ENCODE results near the gene DCTN5. TPM values are rescaled to one million over a fixed set of nuclear protein-coding genes. Genes with fewer than 3 reads are reported as not detected.
"Not testable (repeated sequence)": the region's sequence is repeated elsewhere in the genome, so short reads cannot be mapped to it uniquely, and the experiment has no call there.

DCTN5 gene
- total RNA-seq, 4 donors from 2014 or later = 38.3 to 75.8 (median 49.2) TPM

DNA sequence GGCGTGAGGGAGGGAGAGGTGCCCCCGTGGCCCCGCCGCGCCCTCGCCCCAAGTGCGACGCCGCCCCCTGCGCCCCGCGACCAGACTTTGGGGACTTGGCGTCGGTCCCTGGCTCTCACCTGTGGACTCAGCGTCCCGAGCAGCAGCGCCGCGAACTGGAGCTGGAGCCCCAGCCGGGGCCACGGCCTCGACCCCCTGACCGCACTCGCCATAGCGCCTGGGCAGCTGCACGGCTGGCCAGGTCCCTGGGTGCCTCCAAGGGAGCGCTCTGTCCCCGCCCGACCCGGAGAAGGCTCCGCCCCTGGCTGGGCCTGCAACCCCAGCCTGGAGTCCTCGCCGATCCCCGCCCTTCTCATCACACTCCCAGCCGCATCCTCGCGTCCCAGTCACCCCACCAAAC, 71.7 kb downstream of the DCTN5 start, which contains the start of gene ERN2:
Gene ERN2 (minus strand): TSS at position 247 of the 400 bp plus-strand sequence. CDS start 35 bp downstream, at position 212.
- intact Hi-C loops (cut with DNase I) = no loop called here
- Histone ChIP-seq H3K4me1 (peaks cover 0 to 15% (median 0%) of the 10 kb centered on the region in 3 donors), H3K27ac (no peak within 1 kb of the TSS), H3K36me3 (no peaks in the 10 kb centered on the region), H3K4me3 (peak within 1 kb of the TSS in 2 of 4 donors; percentile 7 to 47), H3K27me3 (peaks cover 0 to 66% (median 4%) of the 10 kb centered on the region in 4 donors), H3K9me3 (peaks cover 0 to 16% (median 8%) of the 10 kb centered on the region in 3 donors)
- WGBS, 2 donors = no CpG with 5 or more reads among the region's 37 CpGs
- TF ChIP-seq POLR2A (IDR thresholded peaks at IDR 0.05) = no peak
- TF ChIP-seq, protein P1, sequence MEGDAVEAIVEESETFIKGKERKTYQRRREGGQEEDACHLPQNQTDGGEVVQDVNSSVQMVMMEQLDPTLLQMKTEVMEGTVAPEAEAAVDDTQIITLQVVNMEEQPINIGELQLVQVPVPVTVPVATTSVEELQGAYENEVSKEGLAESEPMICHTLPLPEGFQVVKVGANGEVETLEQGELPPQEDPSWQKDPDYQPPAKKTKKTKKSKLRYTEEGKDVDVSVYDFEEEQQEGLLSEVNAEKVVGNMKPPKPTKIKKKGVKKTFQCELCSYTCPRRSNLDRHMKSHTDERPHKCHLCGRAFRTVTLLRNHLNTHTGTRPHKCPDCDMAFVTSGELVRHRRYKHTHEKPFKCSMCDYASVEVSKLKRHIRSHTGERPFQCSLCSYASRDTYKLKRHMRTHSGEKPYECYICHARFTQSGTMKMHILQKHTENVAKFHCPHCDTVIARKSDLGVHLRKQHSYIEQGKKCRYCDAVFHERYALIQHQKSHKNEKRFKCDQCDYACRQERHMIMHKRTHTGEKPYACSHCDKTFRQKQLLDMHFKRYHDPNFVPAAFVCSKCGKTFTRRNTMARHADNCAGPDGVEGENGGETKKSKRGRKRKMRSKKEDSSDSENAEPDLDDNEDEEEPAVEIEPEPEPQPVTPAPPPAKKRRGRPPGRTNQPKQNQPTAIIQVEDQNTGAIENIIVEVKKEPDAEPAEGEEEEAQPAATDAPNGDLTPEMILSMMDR (IDR thresholded peaks at IDR 0.05) = no peak
- no peak for DNase-seq

DNA sequence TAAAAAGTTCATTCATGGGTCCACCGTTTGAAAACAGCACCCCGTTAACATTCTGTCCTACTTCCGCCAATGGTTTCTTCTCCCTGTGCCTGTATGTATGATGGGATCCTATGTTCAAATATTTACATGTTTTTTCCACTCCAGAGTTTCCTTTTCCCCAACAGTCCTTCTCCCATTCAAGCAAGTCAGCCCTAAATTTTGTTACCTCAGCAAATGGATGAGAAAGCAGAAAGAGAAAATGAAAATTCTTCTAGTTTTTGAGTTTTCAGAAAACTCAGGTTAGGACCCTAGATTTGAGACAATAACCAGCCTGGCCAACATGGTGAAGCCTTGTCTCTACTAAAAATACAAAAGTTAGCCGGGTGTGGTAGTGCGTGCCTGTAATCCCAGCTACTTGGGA, 75.2 kb downstream of the DCTN5 start:
- 71 to 74% methylated on average over 5 of the region's 5 CpGs for WGBS, 2 donors
- no peak overlapping the region for H3K27ac ChIP-seq
- peaks cover 0 to 15% (median 0%) of the 10 kb centered on the region in 3 donors for H3K4me1 ChIP-seq
- H3K27me3 ChIP-seq = peaks cover 0 to 66% (median 4%) of the 10 kb centered on the region in 4 donors
- TF ChIP-seq, protein P1 (IDR thresholded peaks at IDR 0.05) = no peak
- TF ChIP-seq POLR2A (IDR thresholded peaks at IDR 0.05) = no peak
- H3K4me3 ChIP-seq = no peak overlapping the region
- no peaks in the 10 kb centered on the region for H3K36me3 ChIP-seq
- intact Hi-C loops (cut with DNase I) = no loop called here
- H3K9me3 ChIP-seq = no peaks in the 10 kb centered on the region
- DNase-seq = no peak

DNA sequence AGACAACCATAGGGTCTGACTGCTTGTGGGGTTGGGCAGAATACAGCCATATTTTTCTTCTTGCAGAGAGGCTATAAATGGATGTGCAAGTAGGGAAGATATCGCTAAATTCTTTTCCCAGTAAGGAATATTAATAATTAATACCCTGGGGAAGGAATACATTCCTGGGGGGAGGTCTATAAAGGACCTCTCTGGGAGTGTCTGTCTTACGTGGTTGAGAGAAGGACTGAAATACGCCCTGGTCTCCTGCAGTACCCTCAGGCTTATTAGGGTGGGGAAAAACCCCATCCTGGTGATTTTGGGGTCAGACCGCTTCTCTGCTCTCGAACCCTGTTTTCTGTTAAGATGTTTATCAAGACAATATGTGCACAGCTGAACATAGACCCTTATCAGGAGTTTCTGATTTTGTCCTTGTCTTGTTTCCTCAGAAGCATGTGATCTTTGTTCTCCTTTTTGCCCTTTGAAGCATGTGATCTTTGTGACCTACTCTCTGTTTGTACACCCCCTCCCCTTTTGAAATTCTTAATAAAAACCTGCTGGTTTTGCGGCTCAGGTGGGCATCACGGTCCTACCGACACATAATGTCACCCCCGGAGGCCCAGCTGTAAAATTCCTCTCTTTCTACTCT, 81.5 kb downstream of the DCTN5 start:
- DNase-seq; intact Hi-C loops (cut with DNase I): not testable (repeated sequence)
- WGBS, 2 donors = 49 to 63% methylated on average over 9 of the region's 9 CpGs

DNA sequence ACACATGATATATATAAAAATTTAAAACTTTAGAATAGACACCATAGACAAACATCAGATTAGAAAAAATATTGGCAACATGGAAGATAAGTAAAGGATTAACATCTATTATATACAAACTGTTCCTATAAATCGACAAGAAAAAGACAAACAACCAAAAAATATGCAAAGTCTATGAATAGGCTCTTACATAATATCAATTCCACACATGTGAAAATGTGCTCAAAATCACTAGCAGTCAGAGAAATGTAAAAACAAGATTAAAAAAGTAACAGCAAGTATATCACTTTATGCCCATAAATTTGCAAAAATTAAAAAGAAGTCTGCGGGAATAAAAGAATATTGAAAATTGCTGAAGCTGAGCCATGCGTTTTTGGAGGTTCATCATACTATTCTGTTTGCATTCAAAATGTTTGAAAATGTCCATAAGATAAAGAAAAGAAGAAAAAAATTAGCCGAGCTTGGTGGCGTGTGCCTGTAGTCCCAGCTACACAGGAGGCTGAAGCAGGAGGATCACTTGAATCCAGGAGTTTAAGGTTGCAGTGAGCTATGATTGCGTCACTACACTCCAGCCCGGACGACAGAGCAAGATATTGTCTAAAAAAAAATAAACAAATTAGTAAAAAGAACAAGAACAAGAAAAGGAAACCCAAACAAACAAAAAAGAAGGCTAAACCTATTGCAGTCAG, 83.0 kb downstream of the DCTN5 start:
- H3K27ac ChIP-seq = no peak overlapping the region
- H3K9me3 ChIP-seq = no peaks in the 10 kb centered on the region
- DNase-seq = no peak
- peaks cover 0 to 38% (median 0%) of the 10 kb centered on the region in 4 donors for H3K27me3 ChIP-seq
- TF ChIP-seq POLR2A (IDR thresholded peaks at IDR 0.05) = no peak
- TF ChIP-seq, protein P1 (IDR thresholded peaks at IDR 0.05) = no peak
- intact Hi-C loops (cut with DNase I) = no loop called here
- H3K4me3 ChIP-seq = no peak overlapping the region
- 57 to 67% methylated on average over 8 of the region's 8 CpGs for WGBS, 2 donors
- peaks cover 0 to 6% (median 0%) of the 10 kb centered on the region in 3 donors for H3K4me1 ChIP-seq
- H3K36me3 ChIP-seq = no peaks in the 10 kb centered on the region

More for the DNA sequence above, 81.5 kb downstream of the DCTN5 start:
- not testable (repeated sequence) for H3K36me3 ChIP-seq, H3K4me3 ChIP-seq, H3K9me3 ChIP-seq, H3K27ac ChIP-seq, H3K4me1 ChIP-seq
- peaks cover 0 to 38% (median 0%) of the 10 kb centered on the region in 4 donors for H3K27me3 ChIP-seq

DNA sequence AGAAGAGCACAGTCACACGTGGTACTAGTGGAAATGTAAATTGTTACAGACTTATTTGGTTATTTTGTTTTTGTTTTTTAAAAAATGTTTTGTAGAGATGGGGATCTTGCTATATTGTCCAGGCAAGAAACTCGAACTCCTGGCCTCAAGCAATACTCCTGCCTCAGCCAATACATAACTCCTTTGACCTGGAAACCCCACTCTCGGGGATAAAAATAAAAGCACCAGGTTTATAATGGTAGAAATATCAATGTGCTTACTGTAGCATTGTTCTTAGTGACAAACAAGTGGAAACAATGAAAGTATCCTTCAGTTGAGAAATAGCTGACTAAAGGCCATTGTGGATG, 83.5 kb downstream of the DCTN5 start:
- peaks cover 0 to 6% (median 0%) of the 10 kb centered on the region in 3 donors for H3K4me1 ChIP-seq
- H3K36me3 ChIP-seq = no peaks in the 10 kb centered on the region
- H3K9me3 ChIP-seq = no peaks in the 10 kb centered on the region
- peaks cover 0 to 40% (median 0%) of the 10 kb centered on the region in 4 donors for H3K27me3 ChIP-seq
- TF ChIP-seq, protein P1 (IDR thresholded peaks at IDR 0.05) = no peak
- TF ChIP-seq POLR2A (IDR thresholded peaks at IDR 0.05) = no peak
- no peak overlapping the region for H3K4me3 ChIP-seq
- intact Hi-C loops (cut with DNase I) = no loop called here
- no peak for DNase-seq
- WGBS, 2 donors = 51 to 53% methylated on average over 3 of the region's 3 CpGs
- no peak overlapping the region for H3K27ac ChIP-seq
